Neutrophil (primary cell): ENCODE measurements around the gene KRT23.

Source experiments
- H3K27ac ChIP-seq: fragments of 200-600 bp; sonication (generic); 2 replicates; pipeline ENCODE4 v1.5.1; 2016; ENCODE audit warnings: mild to moderate bottlenecking, moderate library complexity
- H3K27me3 ChIP-seq: fragments of 200-600 bp; sonication (generic); 2 replicates; pipeline ENCODE4 v1.6.0; 2016; ENCODE audit warnings: mild to moderate bottlenecking
- H3K36me3 ChIP-seq: fragments of 200-600 bp; sonication (generic); 2 replicates; pipeline ENCODE4 v1.5.1; 2017
- H3K4me1 ChIP-seq, 2 experiments: fragments of 200-600 bp in 1 of 2; sonication (generic) in 1 of 2; 1 replicate in 1 of 2; 2 replicates in 1 of 2; pipeline versions ENCODE4 v1.5.1 to v1.6.1; 2013 to 2016; ENCODE audit warnings: low read depth in 1 of 2, low read length in 1 of 2, mild to moderate bottlenecking in 1 of 2, moderate library complexity in 1 of 2; ENCODE audit not compliant: control insufficient read depth in 1 of 2, insufficient read depth in 1 of 2
- H3K4me3 ChIP-seq, 2 experiments: fragments of 200-600 bp in 1 of 2; sonication (generic) in 1 of 2; 1 replicate in 1 of 2; 2 replicates in 1 of 2; pipeline ENCODE4 v1.5.1; 2013 to 2016; ENCODE audit warnings: low read depth in 1 of 2, low read length in 1 of 2, mild to moderate bottlenecking in 1 of 2, moderate library complexity in 1 of 2
- H3K9me3 ChIP-seq: fragments of 200-600 bp; sonication (generic); 2 replicates; pipeline ENCODE4 v1.5.1; 2016
- CTCF ChIP-seq: fragments of 200-600 bp; sonication (generic); IDR thresholded peaks from 2 replicates; pipeline ENCODE4 v1.5.1; 2016; ENCODE audit warnings: antibody characterized with exemption

KRT23 gene

GRCh38 chr17:40903129-40903847 lies 34.2 kb downstream of the KRT23 start:
- Histone ChIP-seq H3K27ac (no peak overlapping the region), H3K4me1 (no peaks in the 10 kb centered on the region), H3K4me3 (no peak overlapping the region), H3K9me3 (no peaks in the 10 kb centered on the region), H3K27me3 (peaks cover 42% of the 10 kb centered on the region), H3K36me3 (no peaks in the 10 kb centered on the region)
- TF ChIP-seq CTCF = no peak

GRCh38 chr17:40902498-40902897 lies 34.9 kb downstream of the KRT23 start:
- peaks cover 43% of the 10 kb centered on the region for H3K27me3 ChIP-seq
- H3K36me3 ChIP-seq = no peaks in the 10 kb centered on the region
- no peak overlapping the region for H3K4me3 ChIP-seq
- no peak overlapping the region for H3K27ac ChIP-seq
- no peaks in the 10 kb centered on the region for H3K9me3 ChIP-seq
- no peak for TF ChIP-seq CTCF
- H3K4me1 ChIP-seq = no peaks in the 10 kb centered on the region

- no peaks in the 10 kb centered on the region for H3K36me3 ChIP-seq
- TF ChIP-seq CTCF = no peak
- no peak overlapping the region for H3K27ac ChIP-seq
- no peaks in the 10 kb centered on the region for H3K4me1 ChIP-seq
- no peak overlapping the region for H3K4me3 ChIP-seq
- H3K9me3 ChIP-seq = no peaks in the 10 kb centered on the region
- peaks cover 43% of the 10 kb centered on the region for H3K27me3 ChIP-seq
These were observed 35.4 kb downstream of the KRT23 start for GRCh38 chr17:40901981-40902474.

- Histone ChIP-seq H3K36me3 (no peaks in the 10 kb centered on the region), H3K27ac (no peak overlapping the region), H3K27me3 (peaks cover 34% of the 10 kb centered on the region), H3K9me3 (no peaks in the 10 kb centered on the region), H3K4me1 (no peaks in the 10 kb centered on the region), H3K4me3 (no peak overlapping the region)
- no peak for TF ChIP-seq CTCF
These were observed 36.6 kb downstream of the KRT23 start for GRCh38 chr17:40900809-40901356.

- H3K4me3 ChIP-seq = no peak overlapping the region
- H3K9me3 ChIP-seq = no peaks in the 10 kb centered on the region
- H3K36me3 ChIP-seq = no peaks in the 10 kb centered on the region
- H3K27me3 ChIP-seq = peaks cover 40% of the 10 kb centered on the region
- TF ChIP-seq CTCF = no peak
- H3K27ac ChIP-seq = no peak overlapping the region
- no peaks in the 10 kb centered on the region for H3K4me1 ChIP-seq
These were observed 40.5 kb downstream of the KRT23 start for GRCh38 chr17:40896916-40897455.
